ENCODE results near the gene KRTAP19-6. TPM values are rescaled to one million over a fixed set of nuclear protein-coding genes. Genes with fewer than 3 reads are reported as not detected.

KRTAP19-6 gene
- total RNA-seq, 1 donor from 2014 or later, result not detected

Other genes starting within 250 kb of the KRTAP19-6 start
- gene KRTAP26-1, start 221.5 kb downstream of the KRTAP19-6 start, total RNA-seq, result not detected
- not detected for gene KRTAP27-1, start 204.2 kb downstream of the KRTAP19-6 start, total RNA-seq
- gene KRTAP23-1, start 193.3 kb downstream of the KRTAP19-6 start, total RNA-seq, result not detected
- gene KRTAP13-2, start 169.6 kb downstream of the KRTAP19-6 start, total RNA-seq, result not detected
- not detected for gene KRTAP13-1, start 145.8 kb downstream of the KRTAP19-6 start, total RNA-seq
- not detected for gene KRTAP13-3, start 115.9 kb downstream of the KRTAP19-6 start, total RNA-seq
- not detected for gene KRTAP13-4, start 111.6 kb downstream of the KRTAP19-6 start, total RNA-seq
- not detected for gene KRTAP15-1, start 101.6 kb downstream of the KRTAP19-6 start, total RNA-seq
- not detected for gene KRTAP19-1, start 61.5 kb downstream of the KRTAP19-6 start, total RNA-seq
- gene KRTAP19-2, start 54.4 kb downstream of the KRTAP19-6 start, total RNA-seq, result not detected
- gene KRTAP19-3, start 49.9 kb downstream of the KRTAP19-6 start, total RNA-seq, result not detected
- gene KRTAP19-4, start 44.7 kb downstream of the KRTAP19-6 start, total RNA-seq, result not detected
- gene KRTAP19-5, start 39.7 kb downstream of the KRTAP19-6 start, total RNA-seq, result not detected
- not detected for gene KRTAP19-7, start 19.4 kb upstream of the KRTAP19-6 start, total RNA-seq
- gene KRTAP22-2, start 48.5 kb upstream of the KRTAP19-6 start, total RNA-seq, result not detected
- not detected for gene KRTAP6-3, start 50.6 kb upstream of the KRTAP19-6 start, total RNA-seq
- not detected for gene KRTAP6-2, start 57.0 kb upstream of the KRTAP19-6 start, total RNA-seq
- gene KRTAP22-1, start 59.2 kb upstream of the KRTAP19-6 start, total RNA-seq, result not detected
- not detected for gene KRTAP6-1, start 72.1 kb upstream of the KRTAP19-6 start, total RNA-seq
- not detected for gene KRTAP20-1, start 74.6 kb upstream of the KRTAP19-6 start, total RNA-seq
- gene KRTAP20-4, start 78.8 kb upstream of the KRTAP19-6 start, total RNA-seq, result not detected
- gene KRTAP20-2, start 93.3 kb upstream of the KRTAP19-6 start, total RNA-seq, result not detected
- gene KRTAP20-3, start 101.0 kb upstream of the KRTAP19-6 start, total RNA-seq, result not detected
- not detected for gene KRTAP21-3, start 176.9 kb upstream of the KRTAP19-6 start, total RNA-seq
- gene KRTAP21-2, start 205.4 kb upstream of the KRTAP19-6 start, total RNA-seq, result not detected
- not detected for gene KRTAP21-1, start 213.6 kb upstream of the KRTAP19-6 start, total RNA-seq

Data from left lobe of liver (tissue), 1 donor.